Cardiac muscle cell (in vitro differentiated cells and primary cell): Measurements from ENCODE around the gene TBC1D7. TPM values are rescaled to one million over a fixed set of nuclear protein-coding genes. Genes with fewer than 3 reads are reported as not detected.

Experiments
- DNase-seq, 2 donors: peaks; one replicate each; pipeline versions ENCODE4 v3.0.0 to v3.0.0-alpha.2; 2010 to 2017; ENCODE audit warnings: low read depth in 1 of 2, low spot score in 1 of 2
- H3K27ac ChIP-seq: fragments of 200-600 bp; sonication (generic); 2 replicates; pipeline ENCODE4 v1.5.1; 2016
- H3K27me3 ChIP-seq: fragments of 200-600 bp; sonication (generic); 2 replicates; pipeline ENCODE4 v1.6.0; 2016; ENCODE audit warnings: control low read depth
- H3K36me3 ChIP-seq: fragments of 200-600 bp; sonication (generic); 2 replicates; pipeline ENCODE4 v1.5.1; 2016; ENCODE audit warnings: control low read depth
- H3K4me1 ChIP-seq: fragments of 200-600 bp; sonication (generic); 2 replicates; pipeline ENCODE4 v1.8.1; 2017; ENCODE audit warnings: low read depth, mild to moderate bottlenecking, mixed run types
- H3K4me3 ChIP-seq: fragments of 200-600 bp; sonication (generic); 2 replicates; pipeline ENCODE4 v1.5.1; 2016; ENCODE audit warnings: mild to moderate bottlenecking
- H3K9me3 ChIP-seq: fragments of 200-600 bp; sonication (generic); 2 replicates; pipeline ENCODE4 v1.5.1; 2017; ENCODE audit warnings: low read depth, mild to moderate bottlenecking, control low read depth
- polyA plus RNA-seq: library from polyadenylated mRNA; unstranded; fragments of >200 nt; fragmentation: Nextera tagmentation; extraction: Ambion mirVana; gene quantifications from 2 replicates; pipeline ENCODE4 v1.2.1, GENCODE V29; 2016
- total RNA-seq: library from RNA; depleted of rRNA; stranded (reverse); fragments of >200 nt; gene quantifications from 2 replicates; pipeline ENCODE4 v1.2.3, GENCODE V29; 2016
- TF ChIP-seq, protein P1 (sequence below): IDR thresholded peaks from 2 replicates; pipeline ENCODE4 v1.5.1; 2012; ENCODE audit warnings: low read depth, mild to moderate bottlenecking, low read length

TBC1D7 gene
- total and polyA plus RNA-seq, 2 experiments from 2014 or later, result 36.8 to 84.5 TPM

DNA sequence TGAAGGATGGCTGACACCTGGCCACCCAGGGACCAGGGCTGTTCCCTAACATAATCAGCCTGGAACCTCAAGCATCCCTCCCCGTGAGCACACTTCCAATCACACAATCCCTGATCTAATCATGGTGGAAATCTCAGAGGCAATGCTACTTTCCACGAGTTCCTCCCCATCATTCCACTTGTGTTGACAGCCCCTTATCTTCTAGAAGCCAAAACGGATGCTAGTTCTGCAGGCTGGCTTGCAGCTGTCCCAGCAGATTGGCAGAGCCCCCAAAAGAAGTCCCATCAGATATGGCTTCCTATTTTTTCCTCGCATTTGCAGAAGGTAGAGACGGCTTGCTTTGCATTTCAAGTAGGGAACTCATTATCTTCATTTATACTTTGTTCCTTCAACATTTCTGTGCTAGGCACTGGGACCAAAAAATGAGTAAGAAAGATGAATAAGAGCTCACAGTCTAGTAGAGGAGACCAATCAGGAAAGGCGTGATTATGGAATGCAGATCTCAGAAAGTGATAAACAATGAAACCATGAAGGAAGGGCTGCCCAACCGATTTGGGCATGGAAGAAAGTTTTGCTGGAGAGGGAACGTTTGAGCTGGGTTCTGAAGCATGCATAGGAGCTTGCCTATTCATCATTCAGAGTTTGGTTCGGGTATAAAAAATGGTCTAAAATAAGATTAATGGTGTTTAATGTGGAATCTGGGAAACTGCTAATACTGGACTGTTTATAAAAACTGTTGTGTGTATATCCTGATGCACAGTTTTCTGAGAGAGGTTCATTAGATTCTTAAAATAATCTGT is 44.6 kb upstream of the TBC1D7 start:
- Histone ChIP-seq H3K27me3 (no peaks in the 10 kb centered on the region), H3K36me3 (no peaks in the 10 kb centered on the region), H3K9me3 (no peaks in the 10 kb centered on the region), H3K27ac (no peak overlapping the region), H3K4me1 (peaks cover 35% of the 10 kb centered on the region), H3K4me3 (no peak overlapping the region)
- no peak for DNase-seq
- TF ChIP-seq, protein P1, sequence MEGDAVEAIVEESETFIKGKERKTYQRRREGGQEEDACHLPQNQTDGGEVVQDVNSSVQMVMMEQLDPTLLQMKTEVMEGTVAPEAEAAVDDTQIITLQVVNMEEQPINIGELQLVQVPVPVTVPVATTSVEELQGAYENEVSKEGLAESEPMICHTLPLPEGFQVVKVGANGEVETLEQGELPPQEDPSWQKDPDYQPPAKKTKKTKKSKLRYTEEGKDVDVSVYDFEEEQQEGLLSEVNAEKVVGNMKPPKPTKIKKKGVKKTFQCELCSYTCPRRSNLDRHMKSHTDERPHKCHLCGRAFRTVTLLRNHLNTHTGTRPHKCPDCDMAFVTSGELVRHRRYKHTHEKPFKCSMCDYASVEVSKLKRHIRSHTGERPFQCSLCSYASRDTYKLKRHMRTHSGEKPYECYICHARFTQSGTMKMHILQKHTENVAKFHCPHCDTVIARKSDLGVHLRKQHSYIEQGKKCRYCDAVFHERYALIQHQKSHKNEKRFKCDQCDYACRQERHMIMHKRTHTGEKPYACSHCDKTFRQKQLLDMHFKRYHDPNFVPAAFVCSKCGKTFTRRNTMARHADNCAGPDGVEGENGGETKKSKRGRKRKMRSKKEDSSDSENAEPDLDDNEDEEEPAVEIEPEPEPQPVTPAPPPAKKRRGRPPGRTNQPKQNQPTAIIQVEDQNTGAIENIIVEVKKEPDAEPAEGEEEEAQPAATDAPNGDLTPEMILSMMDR, result no peak

DNA sequence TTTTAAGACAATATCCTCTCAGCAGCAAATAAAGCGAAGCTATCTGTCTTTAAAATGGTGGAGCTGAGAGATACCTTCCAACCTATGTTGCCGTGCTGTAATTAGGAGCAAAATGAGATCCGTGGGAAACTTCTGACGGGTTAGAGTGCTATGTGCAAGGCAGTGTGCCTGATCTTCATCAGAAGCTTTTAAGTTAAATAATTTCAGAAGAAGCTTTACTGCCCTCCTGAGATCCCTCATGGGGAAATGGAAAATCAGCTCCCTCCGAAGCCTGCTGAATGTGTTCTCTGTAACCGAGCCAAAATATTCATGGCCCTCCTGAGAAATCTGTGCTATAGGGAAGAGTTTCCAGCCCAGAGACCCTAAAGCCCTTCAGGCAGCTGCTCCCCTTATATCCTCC is 43.7 kb upstream of the TBC1D7 start:
- H3K27ac ChIP-seq, result peak overlapping the region; percentile 45

DNA sequence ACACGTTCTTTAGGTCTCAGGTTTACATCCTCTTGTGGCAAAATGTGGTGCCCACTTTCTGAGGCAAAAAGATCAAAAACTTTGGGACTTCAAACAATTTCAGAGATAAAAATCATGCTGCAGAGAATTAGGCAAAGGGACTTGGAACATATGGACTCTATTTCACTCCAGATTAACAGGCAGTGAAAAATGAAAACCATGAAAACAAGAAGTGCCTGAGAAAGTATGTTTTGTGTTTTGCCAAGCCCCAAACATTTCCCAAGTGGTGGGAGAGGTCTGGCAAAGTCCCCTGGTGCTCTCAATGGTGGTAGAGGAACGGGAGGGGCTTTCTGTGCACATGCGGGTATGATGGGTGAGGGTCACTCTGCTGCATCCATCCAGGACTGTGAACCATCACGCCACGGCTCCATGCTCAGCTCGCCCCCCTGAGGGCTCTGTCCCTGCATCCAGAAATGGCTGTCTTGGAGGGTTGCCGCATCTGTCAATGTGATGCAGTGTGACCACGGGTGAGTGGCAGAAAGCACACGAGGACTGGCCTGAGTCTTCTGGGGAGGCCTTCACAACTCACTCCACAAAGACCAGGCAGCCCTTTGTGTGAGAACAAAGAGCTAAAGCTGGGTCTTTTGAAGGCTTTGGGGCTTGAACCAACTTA is 43.2 kb upstream of the TBC1D7 start:
- DNase-seq, result no peak
- Histone ChIP-seq H3K4me3 (no peak overlapping the region), H3K36me3 (no peaks in the 10 kb centered on the region), H3K27me3 (no peaks in the 10 kb centered on the region), H3K27ac (peak overlapping the region; percentile 45), H3K9me3 (no peaks in the 10 kb centered on the region), H3K4me1 (peaks cover 42% of the 10 kb centered on the region)
- TF ChIP-seq, protein P1, result no peak

More for the DNA sequence above, 43.7 kb upstream of the TBC1D7 start:
- H3K4me3 ChIP-seq, result no peak overlapping the region
- no peaks in the 10 kb centered on the region for H3K27me3 ChIP-seq
- H3K9me3 ChIP-seq, result no peaks in the 10 kb centered on the region
- DNase-seq, result no peak
- no peaks in the 10 kb centered on the region for H3K36me3 ChIP-seq
- TF ChIP-seq, protein P1, result no peak
- peaks cover 40% of the 10 kb centered on the region for H3K4me1 ChIP-seq

DNA sequence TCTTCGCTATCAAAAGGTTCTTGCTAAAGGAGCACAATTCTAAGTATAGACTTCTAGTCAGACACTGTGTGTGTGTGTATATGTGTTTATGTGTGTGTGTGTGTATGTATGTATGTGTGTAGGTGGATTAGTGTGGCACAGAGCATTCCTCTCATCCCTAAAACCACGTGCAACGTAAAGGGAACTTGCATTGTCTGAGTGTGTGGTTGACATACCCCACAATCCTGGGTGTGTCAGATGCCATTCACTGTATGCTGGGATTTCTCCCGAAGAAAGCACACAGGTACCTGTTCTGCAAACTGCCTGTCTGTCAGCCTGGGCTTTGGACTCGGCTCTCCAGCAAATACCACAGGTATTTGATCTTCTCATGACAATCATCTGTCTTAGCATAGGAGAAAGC is 42.3 kb upstream of the TBC1D7 start:
- TF ChIP-seq, protein P1, result no peak
- Histone ChIP-seq H3K4me3 (no peak overlapping the region), H3K9me3 (no peaks in the 10 kb centered on the region), H3K27ac (no peak overlapping the region), H3K36me3 (no peaks in the 10 kb centered on the region), H3K4me1 (peaks cover 42% of the 10 kb centered on the region), H3K27me3 (no peaks in the 10 kb centered on the region)
- DNase-seq, result no peak

DNA sequence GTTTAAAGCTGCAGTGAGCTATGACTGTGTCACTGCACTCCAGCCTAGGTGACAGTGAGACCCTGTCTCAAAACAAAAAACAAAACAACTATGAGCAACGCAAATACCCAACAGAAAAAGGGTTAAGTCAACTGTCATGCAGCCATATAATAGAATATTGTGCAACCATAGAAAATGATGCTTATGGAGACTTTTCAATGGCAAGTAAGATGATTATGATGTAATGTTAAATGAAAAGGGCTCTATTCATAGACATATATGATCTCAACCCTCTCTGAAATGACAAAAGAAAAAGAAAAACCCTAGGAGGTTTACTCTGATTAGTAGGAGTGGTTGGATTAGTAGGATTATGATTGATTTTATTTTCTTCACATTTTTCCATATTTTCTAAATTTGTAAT is 41.3 kb upstream of the TBC1D7 start:
- Histone ChIP-seq H3K9me3 (no peaks in the 10 kb centered on the region), H3K27me3 (no peaks in the 10 kb centered on the region), H3K4me3 (no peak overlapping the region), H3K27ac (no peak overlapping the region), H3K4me1 (peaks cover 42% of the 10 kb centered on the region), H3K36me3 (no peaks in the 10 kb centered on the region)
- TF ChIP-seq, protein P1, result no peak
- DNase-seq, result no peak
